Loucy (cell line): ENCODE measurements around the gene PSMB3.

ENCODE experiments used
- EZH2phosphoT487 ChIP-seq: fragments of 200-600 bp; IDR thresholded peaks from 2 replicates; pipeline ENCODE4 v1.6.1; 2018; ENCODE audit warnings: antibody characterized with exemption, mild to moderate bottlenecking, moderate library complexity, borderline replicate concordance
- TF ChIP-seq, protein P1 (sequence below): fragments of 200-600 bp; sonication (generic); conservative IDR thresholded peaks from 2 replicates; pipeline ENCODE4 v1.5.1; 2014; ENCODE audit warnings: mild to moderate bottlenecking, antibody characterized with exemption, low read length

DNA sequence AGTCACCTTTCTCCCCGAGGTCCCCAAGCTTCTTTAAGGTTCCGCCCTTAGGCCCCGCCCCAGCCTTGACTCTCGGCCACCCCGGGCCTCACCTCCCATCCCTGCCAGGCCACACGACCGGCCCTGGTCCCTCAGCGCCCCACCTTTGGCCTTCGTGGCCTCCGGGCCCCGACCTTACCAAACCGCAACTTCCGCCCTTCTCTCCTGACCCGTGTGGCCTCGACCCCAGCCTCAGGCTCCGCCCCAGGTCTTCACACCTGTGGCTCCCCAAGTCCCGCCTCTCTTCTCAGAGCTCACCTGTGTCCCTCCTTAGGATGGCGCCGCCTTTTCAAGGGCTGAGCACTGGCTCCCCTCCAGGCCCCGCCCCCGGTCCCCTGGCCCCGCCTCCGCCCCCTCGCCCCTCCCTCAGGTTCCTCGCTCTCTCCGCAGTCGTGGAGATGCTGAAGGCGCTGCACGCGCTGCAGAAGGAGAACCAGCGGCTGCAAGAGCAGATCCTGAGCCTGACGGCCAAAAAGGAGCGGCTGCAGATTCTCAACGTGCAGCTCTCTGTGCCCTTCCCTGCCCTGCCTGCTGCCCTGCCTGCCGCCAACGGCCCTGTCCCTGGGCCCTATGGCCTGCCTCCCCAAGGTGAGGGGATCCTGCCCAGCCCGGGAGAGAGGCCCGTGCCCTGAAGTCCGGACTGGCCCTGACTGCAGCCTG is 32.4 kb upstream of the PSMB3 start:
- no peak for TF ChIP-seq EZH2phosphoT487
- TF ChIP-seq, protein P1, sequence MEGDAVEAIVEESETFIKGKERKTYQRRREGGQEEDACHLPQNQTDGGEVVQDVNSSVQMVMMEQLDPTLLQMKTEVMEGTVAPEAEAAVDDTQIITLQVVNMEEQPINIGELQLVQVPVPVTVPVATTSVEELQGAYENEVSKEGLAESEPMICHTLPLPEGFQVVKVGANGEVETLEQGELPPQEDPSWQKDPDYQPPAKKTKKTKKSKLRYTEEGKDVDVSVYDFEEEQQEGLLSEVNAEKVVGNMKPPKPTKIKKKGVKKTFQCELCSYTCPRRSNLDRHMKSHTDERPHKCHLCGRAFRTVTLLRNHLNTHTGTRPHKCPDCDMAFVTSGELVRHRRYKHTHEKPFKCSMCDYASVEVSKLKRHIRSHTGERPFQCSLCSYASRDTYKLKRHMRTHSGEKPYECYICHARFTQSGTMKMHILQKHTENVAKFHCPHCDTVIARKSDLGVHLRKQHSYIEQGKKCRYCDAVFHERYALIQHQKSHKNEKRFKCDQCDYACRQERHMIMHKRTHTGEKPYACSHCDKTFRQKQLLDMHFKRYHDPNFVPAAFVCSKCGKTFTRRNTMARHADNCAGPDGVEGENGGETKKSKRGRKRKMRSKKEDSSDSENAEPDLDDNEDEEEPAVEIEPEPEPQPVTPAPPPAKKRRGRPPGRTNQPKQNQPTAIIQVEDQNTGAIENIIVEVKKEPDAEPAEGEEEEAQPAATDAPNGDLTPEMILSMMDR, result no peak
